A172 (cell line): ENCODE results near the gene KCNQ1OT1. TPM values are rescaled to one million over a fixed set of nuclear protein-coding genes. Genes with fewer than 3 reads are reported as not detected.

Experiments
- DNase-seq: peaks from one replicate; pipeline ENCODE4 v3.0.0-alpha.2; 2015; ENCODE audit warnings: low spot score
- total RNA-seq: library from RNA; depleted of rRNA; stranded (reverse); fragments of >200 nt; shearing (Covaris generic); gene quantifications from 2 replicates; pipeline ENCODE4 v1.2.3, GENCODE V29; 2014

KCNQ1OT1 gene
- total RNA-seq, 1 experiment from 2014 or later, result 1.1 TPM

DNA sequence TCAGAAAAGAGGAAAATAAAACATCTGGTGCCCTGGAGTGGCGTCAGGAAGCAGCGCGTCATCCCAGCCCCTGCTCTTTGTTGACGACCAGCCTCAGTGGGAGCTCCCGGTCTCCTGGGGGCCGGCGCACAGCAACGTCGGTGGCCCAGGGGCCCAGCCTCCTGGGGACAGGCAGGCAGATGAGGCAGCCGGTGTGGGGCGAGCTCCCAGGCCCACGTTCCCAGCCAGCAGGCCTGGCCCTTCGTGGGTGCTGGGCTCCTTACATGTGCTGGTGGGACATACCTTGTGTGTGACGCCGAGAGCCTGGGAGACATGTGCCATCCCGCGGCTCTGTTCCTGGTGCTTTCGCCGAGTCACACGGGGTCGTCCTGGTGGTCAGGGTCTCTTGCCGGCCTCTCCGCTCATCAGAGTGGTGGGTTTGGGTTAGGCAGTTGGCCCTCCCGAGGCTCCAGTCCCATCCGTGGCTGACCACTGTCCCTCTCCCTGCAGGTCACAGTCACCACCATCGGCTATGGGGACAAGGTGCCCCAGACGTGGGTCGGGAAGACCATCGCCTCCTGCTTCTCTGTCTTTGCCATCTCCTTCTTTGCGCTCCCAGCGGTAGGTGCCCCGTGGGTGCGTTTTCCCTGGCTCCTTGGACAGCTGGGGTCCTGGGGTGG, 116.7 kb downstream of the KCNQ1OT1 start:
- no peak for DNase-seq

- DNase-seq, result no peak
Measured at GRCh38 chr11:2582351-2582945, 117.3 kb downstream of the KCNQ1OT1 start.

DNA sequence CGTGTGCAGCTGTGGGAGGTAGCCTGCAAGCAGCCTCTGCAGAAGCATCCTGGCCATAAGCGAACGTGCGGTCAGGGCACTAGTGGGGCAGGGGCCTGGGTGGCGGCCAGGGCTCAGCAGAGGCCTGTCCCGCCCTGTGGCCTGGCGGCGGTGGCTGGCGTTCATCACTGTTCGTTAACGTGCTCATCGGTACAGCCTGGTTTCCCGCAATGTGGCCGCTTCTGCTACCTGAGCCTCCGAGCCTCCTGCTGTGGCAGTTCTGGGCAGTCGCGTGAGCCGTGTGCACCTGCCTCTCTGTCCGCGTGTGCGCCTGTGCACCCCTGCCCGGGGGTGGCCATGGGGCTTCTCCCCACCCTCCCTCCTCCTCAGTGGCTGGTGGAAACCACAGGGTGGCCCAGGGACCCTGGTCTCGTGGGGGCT, 117.9 kb downstream of the KCNQ1OT1 start:
- DNase-seq, result no peak

DNA sequence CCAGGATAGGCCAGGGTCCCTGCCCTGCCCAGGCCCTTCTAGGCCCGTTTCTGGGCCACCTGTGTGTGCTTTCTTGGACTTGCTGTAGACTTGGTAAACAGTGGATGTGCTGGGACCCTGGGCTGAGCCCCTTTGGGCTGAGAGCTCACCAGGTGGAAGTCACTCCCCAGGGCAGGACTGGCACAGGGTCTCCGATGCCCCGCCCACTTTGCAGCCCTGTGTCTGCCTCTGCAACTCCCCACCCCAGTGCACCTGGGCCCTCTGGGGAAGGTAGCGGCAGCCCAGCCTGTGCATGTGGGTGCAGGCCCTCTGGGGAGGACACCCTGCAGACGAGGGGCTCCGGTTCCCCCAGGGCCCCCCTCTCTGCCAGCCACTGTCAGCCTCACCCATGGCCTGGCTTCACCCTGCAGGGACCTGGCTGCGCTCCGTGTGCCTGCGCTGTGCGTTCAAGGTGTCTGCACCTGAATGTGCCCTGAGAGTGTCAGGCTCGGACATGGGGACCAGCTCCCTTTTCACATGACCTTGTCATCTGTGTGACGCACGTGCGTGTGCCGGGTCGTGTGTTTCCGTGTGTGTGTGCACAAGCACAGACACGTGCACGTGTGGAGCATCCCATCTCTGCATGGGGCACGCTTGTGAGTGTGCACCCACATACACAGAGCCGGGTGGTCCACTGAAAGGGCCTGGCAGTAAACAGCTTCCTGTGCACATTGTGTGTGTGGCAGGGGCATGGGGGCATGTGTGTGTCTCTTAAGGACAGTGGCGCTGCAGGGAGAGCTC, 118.5 kb downstream of the KCNQ1OT1 start:
- no peak for DNase-seq

GRCh38 chr11:2580571-2581001, 119.2 kb downstream of the KCNQ1OT1 start:
- no peak for DNase-seq

DNA sequence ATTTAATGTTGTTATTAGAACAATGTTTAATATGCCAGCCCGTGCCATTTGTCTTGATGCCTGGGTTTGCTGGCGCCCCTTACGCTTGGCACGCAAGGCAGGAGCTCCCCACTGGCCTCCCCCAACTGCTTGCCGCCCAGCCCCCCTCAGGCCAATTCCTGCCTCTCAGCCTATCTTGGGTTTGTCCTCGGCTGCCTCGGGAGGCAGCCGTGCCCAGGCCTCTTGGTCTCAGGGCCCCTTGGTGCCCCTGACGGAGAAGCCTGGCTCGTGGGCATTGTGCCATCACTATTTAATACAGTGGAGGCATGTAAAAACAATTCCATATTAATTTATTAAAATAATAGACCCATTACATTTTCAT, 119.8 kb downstream of the KCNQ1OT1 start:
- DNase-seq, result no peak

- DNase-seq, result no peak
Measured at GRCh38 chr11:2579315-2580060, 120.3 kb downstream of the KCNQ1OT1 start.

DNA sequence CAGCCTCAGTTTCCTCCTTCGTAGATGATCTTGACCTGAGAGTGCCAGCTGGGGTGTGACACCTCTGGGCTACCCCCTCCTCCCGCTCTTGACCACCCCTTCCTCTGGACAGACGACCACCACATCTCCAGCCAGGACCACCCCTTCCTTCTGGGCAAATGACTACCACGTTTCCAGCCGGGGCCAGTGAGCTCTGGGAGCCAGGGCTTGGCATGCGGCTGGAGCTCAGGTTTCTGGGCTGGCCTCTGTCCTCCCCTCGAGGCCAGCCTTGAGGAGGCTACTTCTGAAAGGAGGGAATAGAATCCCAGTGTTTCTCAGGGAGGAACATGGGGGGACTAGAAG, 120.9 kb downstream of the KCNQ1OT1 start:
- no peak for DNase-seq

- no peak for DNase-seq
Measured at GRCh38 chr11:2577991-2578928, 121.5 kb downstream of the KCNQ1OT1 start.

- no peak for DNase-seq
Measured at GRCh38 chr11:2577031-2577990, 122.5 kb downstream of the KCNQ1OT1 start.

GRCh38 chr11:2576549-2576948, 123.2 kb downstream of the KCNQ1OT1 start:
- DNase-seq, result no peak

- no peak for DNase-seq
Measured at GRCh38 chr11:2576111-2576510, 123.7 kb downstream of the KCNQ1OT1 start.

- no peak for DNase-seq
Measured at GRCh38 chr11:2575591-2576051, 124.2 kb downstream of the KCNQ1OT1 start.

DNA sequence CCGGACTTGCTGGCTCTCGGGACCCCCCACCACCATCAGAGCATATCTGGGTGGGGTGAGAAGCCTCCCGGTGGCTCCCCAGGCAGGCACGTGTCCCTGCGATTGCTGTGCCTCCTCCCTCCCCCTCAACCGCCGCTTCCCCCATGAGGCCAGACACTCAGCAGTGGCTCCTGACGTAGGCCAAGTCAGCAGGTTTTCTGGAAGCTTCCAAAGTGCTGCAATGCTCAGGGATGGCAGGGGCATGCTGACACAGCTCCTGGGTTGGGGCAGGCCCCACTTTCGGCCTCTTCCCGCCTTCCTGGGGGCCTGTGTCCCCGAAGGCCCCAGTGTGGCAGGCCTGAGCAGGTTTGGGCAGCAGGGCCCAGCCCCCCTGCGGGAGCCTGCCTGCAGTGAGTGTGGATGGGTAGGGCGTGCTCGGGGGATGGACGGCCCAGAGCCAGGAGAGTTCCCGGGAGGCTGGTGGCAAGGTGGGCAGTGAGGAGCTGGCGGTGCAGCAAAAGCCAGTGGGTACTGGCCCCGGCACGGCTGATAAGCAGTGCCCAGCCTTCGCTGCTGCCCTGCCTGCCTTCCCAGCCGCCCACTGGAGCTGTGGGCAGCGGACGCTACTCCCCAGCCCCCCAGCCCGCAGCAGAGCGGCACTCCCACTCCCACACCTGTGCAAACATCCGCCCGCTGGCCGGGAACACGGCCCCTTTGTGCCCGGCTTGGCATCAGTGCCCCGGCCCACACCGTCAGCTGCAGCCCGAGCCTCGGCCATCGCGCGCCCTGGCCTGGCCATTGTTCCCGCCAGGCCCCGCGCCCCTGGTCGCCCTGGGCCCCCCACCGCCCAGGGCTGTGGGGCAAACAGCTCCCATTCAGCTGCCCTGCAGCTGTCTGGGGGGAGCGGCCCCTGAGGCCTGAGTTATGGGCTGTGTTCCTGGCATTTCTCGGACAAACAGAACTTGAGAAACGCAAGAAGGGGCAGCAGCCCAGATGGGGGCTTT, 125.0 kb downstream of the KCNQ1OT1 start:
- DNase-seq, result no peak

DNA sequence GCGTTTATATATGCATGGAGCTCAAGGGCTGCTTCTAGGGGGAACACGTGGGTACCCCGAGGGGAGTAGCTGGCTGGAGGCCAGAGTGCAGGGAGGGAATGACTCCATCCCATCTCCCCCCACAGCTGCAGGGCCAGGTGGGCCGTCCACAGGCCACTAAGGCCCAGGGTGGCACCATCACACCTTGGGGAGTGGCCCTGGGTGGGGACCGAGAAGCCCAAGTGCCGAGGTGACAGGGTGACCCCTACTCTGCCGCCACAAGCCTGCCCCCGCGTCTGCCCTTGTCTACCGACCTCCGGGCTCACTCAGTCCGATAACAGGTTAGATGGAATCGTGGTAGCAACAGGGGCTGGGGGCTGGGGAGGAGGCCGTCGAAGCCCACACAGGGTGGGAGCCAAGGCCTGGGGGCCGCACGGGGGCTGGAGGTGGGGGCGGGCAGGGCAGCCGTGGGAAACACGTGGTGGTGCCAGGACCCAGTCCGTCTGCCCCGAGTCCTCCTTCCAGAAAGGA, 125.7 kb downstream of the KCNQ1OT1 start:
- DNase-seq, result no peak

- DNase-seq, result no peak
Measured at GRCh38 chr11:2573240-2574042, 126.4 kb downstream of the KCNQ1OT1 start.

DNA sequence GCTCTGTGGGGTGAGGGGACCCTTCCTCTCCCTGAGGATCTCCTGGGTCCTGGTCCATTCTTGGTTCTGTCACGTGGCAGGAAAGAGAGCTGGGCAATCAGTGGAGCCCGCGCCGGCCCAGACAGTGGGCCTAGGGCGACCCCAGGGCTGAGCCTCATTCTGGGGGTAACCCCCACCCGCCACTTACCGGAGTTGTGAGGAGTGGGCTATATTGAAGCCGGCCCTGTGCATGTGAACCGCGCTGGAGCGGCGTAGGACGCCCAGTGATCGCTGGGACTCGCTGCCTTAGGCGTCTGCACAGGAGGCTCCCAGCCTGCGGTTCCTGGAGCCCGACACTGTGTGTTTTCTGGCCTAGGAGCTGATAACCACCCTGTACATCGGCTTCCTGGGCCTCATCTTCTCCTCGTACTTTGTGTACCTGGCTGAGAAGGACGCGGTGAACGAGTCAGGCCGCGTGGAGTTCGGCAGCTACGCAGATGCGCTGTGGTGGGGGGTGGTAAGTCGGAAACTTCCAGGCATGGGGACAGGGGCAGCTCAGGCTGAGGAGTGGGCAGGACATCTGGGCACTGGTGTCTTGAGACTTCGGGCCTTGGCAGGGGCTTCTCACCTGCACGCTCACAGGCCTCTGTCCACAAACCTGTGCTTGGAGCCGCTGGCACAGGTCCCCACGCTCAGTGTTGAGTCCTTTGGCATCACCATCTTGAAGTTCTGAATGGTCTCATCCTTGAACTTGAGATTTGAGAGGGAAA, 127.1 kb downstream of the KCNQ1OT1 start:
- DNase-seq, result no peak
